B cell (primary cell): ENCODE measurements around the gene DENND1A. TPM values are rescaled to one million over a fixed set of nuclear protein-coding genes. Genes with fewer than 3 reads are reported as not detected.

ENCODE experiments used
- ATAC-seq: fragments of 200-7000 bp; cut with Tn5 transposase; one replicate; pipeline ENCODE4 v1.10.0; 2021; ENCODE audit warnings: low read depth, mild to moderate bottlenecking, moderate number of reproducible peaks, moderate library complexity
- CTCF ChIA-PET: fragments of 350-600 bp; sonication (Branson Sonifier 250); formaldehyde crosslinking; loops from one replicate; lab custom pipeline; 2021; ENCODE audit warnings: antibody characterized with exemption, inconsistent platforms; lab: Charles Lee
- POLR2A ChIA-PET: fragments of 350-600 bp; sonication (Branson Sonifier 250); formaldehyde crosslinking; loops from one replicate; lab custom pipeline; 2021; ENCODE audit warnings: antibody characterized with exemption; lab: Charles Lee
- DNase-seq: peaks from one replicate; pipeline ENCODE4 v3.0.0; 2013
- H2AFZ ChIP-seq: 2 replicates; pipeline ENCODE4 v1.6.1; 2012; ENCODE audit warnings: mild to moderate bottlenecking, low read depth, low read length; ENCODE audit not compliant: insufficient read depth, poor library complexity, severe bottlenecking
- H3K27ac ChIP-seq, 2 donors: 1 replicate in 1 of 2; 2 replicates in 1 of 2; pipeline ENCODE4 v1.5.1; 2012 to 2013; ENCODE audit warnings: low read length in 2 of 2, mild to moderate bottlenecking in 2 of 2, moderate library complexity in 1 of 2
- H3K27me3 ChIP-seq, 4 experiments: fragments of 200-600 bp in 1 of 4; sonication (generic) in 1 of 4; replicated peaks in 1 of 4; 1 replicate in 2 of 4; 2 replicates in 2 of 4; pipeline versions ENCODE4 v1.6.1 to v1.7.0; 2013 to 2016; ENCODE audit warnings: low read length in 3 of 4, mild to moderate bottlenecking in 2 of 4, mixed read lengths in 1 of 4, moderate library complexity in 1 of 4; ENCODE audit not compliant: insufficient read depth in 4 of 4, control insufficient read depth in 3 of 4; ENCODE audit errors: control extremely low read depth in 1 of 4
- H3K36me3 ChIP-seq, 2 experiments: replicated peaks in 1 of 2; 1 replicate in 1 of 2; 2 replicates in 1 of 2; pipeline versions ENCODE4 v1.6.1 to v1.7.1; 2013; ENCODE audit warnings: low read length in 1 of 2; ENCODE audit not compliant: insufficient read depth in 2 of 2, control insufficient read depth in 1 of 2; ENCODE audit errors: control extremely low read depth in 1 of 2, extremely low read depth in 1 of 2
- H3K4me1 ChIP-seq, 2 donors: fragments of 200-600 bp in 1 of 2; sonication (generic) in 1 of 2; 1 replicate in 1 of 2; 2 replicates in 1 of 2; pipeline versions ENCODE4 v1.5.1 to v1.6.1; 2013 to 2017; ENCODE audit warnings: low read length in 2 of 2; ENCODE audit not compliant: control insufficient read depth in 2 of 2, insufficient read depth in 2 of 2
- H3K4me2 ChIP-seq: replicated peaks from 2 replicates; pipeline ENCODE3; 2012; ENCODE audit warnings: mild to moderate bottlenecking, low read depth, low read length; ENCODE audit not compliant: poor library complexity, severe bottlenecking
- H3K4me3 ChIP-seq, 5 experiments: fragments of 200-600 bp in 1 of 5; sonication (generic) in 1 of 5; 1 replicate in 3 of 5; 2 replicates in 2 of 5; pipeline versions ENCODE4 v1.5.1 to v1.7.0; 2011 to 2016; ENCODE audit warnings: low read length in 4 of 5, mild to moderate bottlenecking in 4 of 5, low read depth in 2 of 5, control low read depth in 1 of 5, moderate library complexity in 1 of 5; ENCODE audit not compliant: insufficient read depth in 1 of 5; ENCODE audit errors: control extremely low read depth in 1 of 5, extremely low read depth in 1 of 5
- H3K79me2 ChIP-seq: fragments of 200-600 bp; sonication (generic); one replicate; pipeline ENCODE4 v1.6.0; 2016; ENCODE audit warnings: low read length; ENCODE audit not compliant: control insufficient read depth, insufficient read depth
- H3K9ac ChIP-seq: fragments of 200-600 bp; sonication (generic); 2 replicates; pipeline ENCODE4 v1.6.1; 2017; ENCODE audit warnings: mild to moderate bottlenecking, low read length, moderate library complexity
- H3K9me3 ChIP-seq, 3 donors: one replicate each; pipeline versions ENCODE4 v1.6.1 to v1.7.1; 2013; ENCODE audit warnings: low read length in 2 of 3; ENCODE audit not compliant: control insufficient read depth in 2 of 3, insufficient read depth in 1 of 3; ENCODE audit errors: control extremely low read depth in 1 of 3
- H4K20me1 ChIP-seq: 2 replicates; pipeline ENCODE4 v1.6.0; 2012; ENCODE audit warnings: mild to moderate bottlenecking, low read length; ENCODE audit not compliant: insufficient read depth, control insufficient read depth, poor library complexity, severe bottlenecking
- H3K27ac Mint-ChIP-seq: one replicate; pipeline ENCODE4 v1.8.0; 2021; ENCODE audit warnings: mixed read lengths
- H3K27me3 Mint-ChIP-seq: one replicate; pipeline ENCODE4 v1.8.0; 2021; ENCODE audit warnings: mixed read lengths
- H3K4me1 Mint-ChIP-seq: one replicate; pipeline ENCODE4 v1.8.0; 2021; ENCODE audit warnings: mixed read lengths
- H3K4me3 Mint-ChIP-seq: one replicate; pipeline ENCODE4 v1.8.0; 2021; ENCODE audit warnings: mixed read lengths
- H3K9me3 Mint-ChIP-seq: one replicate; pipeline ENCODE4 v1.8.0; 2022; ENCODE audit warnings: mixed read lengths; ENCODE audit not compliant: insufficient read depth
- EZH2 ChIP-seq: IDR thresholded peaks from 2 replicates; pipeline ENCODE4 v1.6.1; 2012; ENCODE audit warnings: borderline replicate concordance, low read depth, mild to moderate bottlenecking, moderate library complexity, low read length; ENCODE audit not compliant: insufficient read depth, poor library complexity, severe bottlenecking
- WGBS: methylation state at CpG from one replicate; pipeline ENCODE4 v1.1.5; 2013; ENCODE audit warnings: missing lambda C conversion rate; ENCODE audit not compliant: insufficient coverage; 5-methylcytosine and 5-hydroxymethylcytosine counted together
- intact Hi-C: fragments of 100-400 bp; cut with micrococcal nuclease; formaldehyde crosslinking; loops from one replicate; pipeline ENCODE4 v1.10.0; 2022
- polyA plus RNA-seq: library from polyadenylated mRNA; depleted of rRNA; stranded (reverse); fragments of >200 nt; gene quantifications from 2 replicates; pipeline ENCODE4 v1.2.3, GENCODE V29; 2012
- total RNA-seq, 2 donors: library from RNA; stranded (reverse); fragments of 120-200 nt in 1 of 2; gene quantifications; 1 replicate in 1 of 2; 2 replicates in 1 of 2; pipeline versions ENCODE4 v1.2.3 to v1.2.4, GENCODE V29; 2013 to 2022
- TF ChIP-seq, protein P1 (sequence below): fragments of 200-600 bp; IDR thresholded peaks from one replicate; pipeline ENCODE4 v1.8.0; 2022; ENCODE audit warnings: antibody characterized with exemption, mild to moderate bottlenecking

Gene DENND1A
- total and polyA plus RNA-seq, 2 donors (not counting 1 experiment from before 2014, with no cell fraction given), result 10.8 to 26.0 TPM

DNA sequence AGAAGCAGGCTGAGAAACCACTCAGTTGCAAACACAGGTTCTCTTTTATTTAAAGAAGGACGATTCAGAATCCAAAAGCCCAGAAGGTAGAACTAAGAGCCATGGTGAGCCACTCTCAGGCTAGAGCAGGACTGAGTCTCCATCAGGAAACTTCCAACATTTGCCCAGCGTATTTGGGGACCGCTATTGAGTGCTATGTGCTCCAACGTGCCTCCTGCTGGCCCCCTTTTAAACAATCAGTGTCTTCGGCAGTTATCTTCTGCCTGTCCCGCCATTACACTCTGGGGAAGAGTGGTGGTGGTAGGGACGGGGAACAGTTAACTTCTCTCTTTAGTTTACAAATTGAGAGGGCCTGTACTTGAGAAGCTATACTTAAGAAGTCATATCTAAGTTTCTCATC, 78.1 kb downstream of the DENND1A start:
- WGBS, result 100% methylated on average over 3 of the region's 7 CpGs
- DNase-seq (no peak), ATAC-seq (no peak)
- H3K27me3 ChIP-seq, result no peaks in the 10 kb centered on the region
- H4K20me1 ChIP-seq, result no peaks in the 10 kb centered on the region
- H3K36me3 ChIP-seq, result peaks cover 0 to 2% of the 10 kb centered on the region in 2 experiments
- H3K4me2 ChIP-seq, result no peak overlapping the region
- H3K9ac ChIP-seq, result no peak overlapping the region
- Mint-ChIP-seq H3K4me3 (no peak overlapping the region), H3K9me3 (peaks cover 3% of the 10 kb centered on the region), H3K27me3 (no peaks in the 10 kb centered on the region), H3K27ac (no peak overlapping the region), H3K4me1 (no peaks in the 10 kb centered on the region)
- CTCF ChIA-PET, result no interaction called here
- peaks cover 11% of the 10 kb centered on the region for H3K79me2 ChIP-seq
- H3K27ac ChIP-seq, result no peak overlapping the region
- TF ChIP-seq, protein P1, sequence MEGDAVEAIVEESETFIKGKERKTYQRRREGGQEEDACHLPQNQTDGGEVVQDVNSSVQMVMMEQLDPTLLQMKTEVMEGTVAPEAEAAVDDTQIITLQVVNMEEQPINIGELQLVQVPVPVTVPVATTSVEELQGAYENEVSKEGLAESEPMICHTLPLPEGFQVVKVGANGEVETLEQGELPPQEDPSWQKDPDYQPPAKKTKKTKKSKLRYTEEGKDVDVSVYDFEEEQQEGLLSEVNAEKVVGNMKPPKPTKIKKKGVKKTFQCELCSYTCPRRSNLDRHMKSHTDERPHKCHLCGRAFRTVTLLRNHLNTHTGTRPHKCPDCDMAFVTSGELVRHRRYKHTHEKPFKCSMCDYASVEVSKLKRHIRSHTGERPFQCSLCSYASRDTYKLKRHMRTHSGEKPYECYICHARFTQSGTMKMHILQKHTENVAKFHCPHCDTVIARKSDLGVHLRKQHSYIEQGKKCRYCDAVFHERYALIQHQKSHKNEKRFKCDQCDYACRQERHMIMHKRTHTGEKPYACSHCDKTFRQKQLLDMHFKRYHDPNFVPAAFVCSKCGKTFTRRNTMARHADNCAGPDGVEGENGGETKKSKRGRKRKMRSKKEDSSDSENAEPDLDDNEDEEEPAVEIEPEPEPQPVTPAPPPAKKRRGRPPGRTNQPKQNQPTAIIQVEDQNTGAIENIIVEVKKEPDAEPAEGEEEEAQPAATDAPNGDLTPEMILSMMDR, result no peak
- no peak for TF ChIP-seq EZH2
- no peak overlapping the region for H3K4me3 ChIP-seq
- H3K4me1 ChIP-seq, result no peaks in the 10 kb centered on the region
- H3K9me3 ChIP-seq, result peaks cover 0 to 9% (median 8%) of the 10 kb centered on the region in 3 donors
- POLR2A ChIA-PET, result no interaction called here
- no peak overlapping the region for H2AFZ ChIP-seq
- intact Hi-C loops, result no loop called here

DNA sequence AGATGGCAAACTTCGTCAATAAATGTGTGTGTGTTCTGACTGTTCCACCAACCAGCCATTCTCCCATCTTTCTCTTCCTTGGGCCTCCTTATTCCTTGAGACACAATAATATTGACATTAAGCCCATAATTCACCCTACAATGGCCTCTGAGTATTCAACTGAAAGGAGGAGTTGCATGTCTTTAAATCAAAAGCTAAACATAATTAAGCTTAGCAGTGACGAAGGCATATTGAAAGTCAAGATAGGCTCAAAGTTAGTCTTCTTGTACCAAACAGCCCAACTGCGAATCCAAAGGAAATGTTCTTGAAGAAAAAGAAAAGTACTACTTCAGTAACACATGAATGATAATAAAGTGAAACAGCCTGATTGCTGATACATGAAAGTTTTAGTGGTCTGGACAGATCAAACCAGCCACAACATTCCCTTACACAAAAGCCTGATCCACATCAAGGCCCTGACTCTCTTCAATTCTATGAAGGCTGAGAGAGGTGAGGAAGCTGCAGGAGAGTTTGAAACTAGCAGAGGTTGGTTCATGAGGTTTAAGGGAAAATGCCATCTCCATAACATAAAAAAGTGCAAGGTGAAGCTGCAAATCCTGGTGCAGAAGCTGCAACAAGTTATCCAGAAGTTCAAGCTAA, 81.4 kb downstream of the DENND1A start:
- no peak for ATAC-seq
- H3K4me3 Mint-ChIP-seq, result no peak overlapping the region
- ChIA-PET CTCF (no interaction called here), POLR2A (no interaction called here)
- Histone ChIP-seq H3K27me3 (no peaks in the 10 kb centered on the region), H2AFZ (no peak overlapping the region), H4K20me1 (no peaks in the 10 kb centered on the region), H3K4me1 (no peaks in the 10 kb centered on the region), H3K79me2 (no peaks in the 10 kb centered on the region), H3K4me3 (no peak overlapping the region), H3K4me2 (no peak overlapping the region), H3K36me3 (peaks cover under 1 to 3% of the 10 kb centered on the region in 2 experiments), H3K9ac (no peak overlapping the region), H3K27ac (no peak overlapping the region), H3K9me3 (peaks cover 2 to 24% (median 18%) of the 10 kb centered on the region in 3 donors)
- DNase-seq, result no peak
- H3K4me1 Mint-ChIP-seq, result no peaks in the 10 kb centered on the region
- TF ChIP-seq EZH2, result no peak
- TF ChIP-seq, protein P1, result no peak
- no peaks in the 10 kb centered on the region for H3K27me3 Mint-ChIP-seq
- 83% methylated on average over 1 of the region's 3 CpGs for WGBS
- intact Hi-C loops, result loop anchor here (10.0 kb wide), 1 partner anchor 64 kb away; no protein-coding TSS in a partner anchor
- peaks cover 6% of the 10 kb centered on the region for H3K9me3 Mint-ChIP-seq
- no peak overlapping the region for H3K27ac Mint-ChIP-seq
